Esophagus muscularis mucosa (tissue), 4 donors: Measurements from ENCODE around the gene SGSM2. TPM values are rescaled to one million over a fixed set of nuclear protein-coding genes. Genes with fewer than 3 reads are reported as not detected.

Experiments
- DNase-seq: peaks from one replicate; pipeline ENCODE4 v3.0.0-alpha.2; 2017; ENCODE audit errors: extremely low spot score
- H3K27ac ChIP-seq, 4 donors: fragments of 200-600 bp; sonication (generic); replicated peaks in 1 of 4; 1 replicate in 3 of 4; 2 replicates in 1 of 4; pipeline ENCODE4 v1.5.1; 2016 to 2019; ENCODE audit warnings: mild to moderate bottlenecking in 1 of 4
- H3K27me3 ChIP-seq, 4 donors: fragments of 200-600 bp; sonication (generic); one replicate each; pipeline versions ENCODE4 v1.5.1 to v1.6.0; 2016 to 2019
- H3K36me3 ChIP-seq, 4 donors: fragments of 200-600 bp; sonication (generic); one replicate each; pipeline ENCODE4 v1.5.1; 2016 to 2019
- H3K4me1 ChIP-seq, 4 donors: fragments of 200-600 bp; sonication (generic); one replicate each; pipeline ENCODE4 v1.5.1; 2016 to 2019
- H3K4me3 ChIP-seq, 4 donors: fragments of 200-600 bp; sonication (generic); 1 replicate in 2 of 4; 2 replicates in 2 of 4; pipeline ENCODE4 v1.5.1; 2016 to 2019; ENCODE audit warnings: mild to moderate bottlenecking in 4 of 4, moderate library complexity in 1 of 4
- H3K9me3 ChIP-seq, 4 donors: fragments of 200-600 bp; sonication (generic); 1 replicate in 3 of 4; 2 replicates in 1 of 4; pipeline ENCODE4 v1.5.1; 2016 to 2019
- CTCF ChIP-seq, 3 experiments: fragments of 200-600 bp in 2 of 3; fragments of 450-650 bp in 1 of 3; sonication (generic) in 2 of 3; IDR thresholded peaks; one replicate each; pipeline ENCODE4 v1.5.1; 2017 to 2019; ENCODE audit warnings: antibody characterized with exemption in 3 of 3, mild to moderate bottlenecking in 2 of 3, moderate library complexity in 1 of 3
- EP300 ChIP-seq: sonication (generic); formaldehyde crosslinking; IDR thresholded peaks from one replicate; pipeline ENCODE4 v1.6.1; 2017; ENCODE audit warnings: antibody characterized with exemption
- POLR2A ChIP-seq: fragments of 450-650 bp; IDR thresholded peaks from one replicate; pipeline ENCODE4 v1.6.1; 2017; ENCODE audit warnings: antibody characterized with exemption, moderate library complexity, mild to moderate bottlenecking, low read depth
- POLR2AphosphoS5 ChIP-seq, 2 donors: sonication (generic); formaldehyde crosslinking; IDR thresholded peaks; one replicate each; pipeline ENCODE4 v1.6.1; 2017; ENCODE audit warnings: antibody characterized with exemption in 2 of 2
- WGBS: methylation state at CpG from one replicate; pipeline ENCODE4 v1.1.5; 2018; 5-methylcytosine and 5-hydroxymethylcytosine counted together
- intact Hi-C: fragments of 100-400 bp; cut with DNase I; formaldehyde crosslinking; loops from one replicate; pipeline ENCODE4 v1.15.1; 2023
- total RNA-seq, 4 donors: library from RNA; depleted of rRNA; stranded (reverse); fragments of >200 nt; gene quantifications; one replicate each; pipeline versions ENCODE4 v1.1.0 to v1.2.1, GENCODE V29; 2016

Gene SGSM2
- total RNA-seq, 4 donors from 2014 or later: 32.0 to 72.2 (median 37.8) TPM

GRCh38 chr17:2406271-2406902 is 69.1 kb downstream of the SGSM2 start:
- Histone ChIP-seq H3K27me3 (no peaks in the 10 kb centered on the region), H3K9me3 (no peaks in the 10 kb centered on the region), H3K4me1 (peaks cover 51 to 61% (median 57%) of the 10 kb centered on the region in 4 donors), H3K27ac (peak overlapping the region; percentile 98 to 100 (median 100)), H3K36me3 (no peaks in the 10 kb centered on the region), H3K4me3 (peak overlapping the region in 3 of 4 donors; percentile 0 to 9 (median 2))
- intact Hi-C loops: loop anchor here (5.0 kb wide), 1 partner anchor 69 kb away; the partner anchor contains the start of genes SGSM2 and TSR1
- DNase-seq: no peak
- TF ChIP-seq EP300: no peak
- no peak for TF ChIP-seq POLR2AphosphoS5 (IDR thresholded peaks at IDR 0.05)
- no peak for TF ChIP-seq POLR2A
- TF ChIP-seq CTCF (IDR thresholded peaks at IDR 0.05): no peak
- 76% methylated on average over 8 of the region's 8 CpGs for WGBS

DNA sequence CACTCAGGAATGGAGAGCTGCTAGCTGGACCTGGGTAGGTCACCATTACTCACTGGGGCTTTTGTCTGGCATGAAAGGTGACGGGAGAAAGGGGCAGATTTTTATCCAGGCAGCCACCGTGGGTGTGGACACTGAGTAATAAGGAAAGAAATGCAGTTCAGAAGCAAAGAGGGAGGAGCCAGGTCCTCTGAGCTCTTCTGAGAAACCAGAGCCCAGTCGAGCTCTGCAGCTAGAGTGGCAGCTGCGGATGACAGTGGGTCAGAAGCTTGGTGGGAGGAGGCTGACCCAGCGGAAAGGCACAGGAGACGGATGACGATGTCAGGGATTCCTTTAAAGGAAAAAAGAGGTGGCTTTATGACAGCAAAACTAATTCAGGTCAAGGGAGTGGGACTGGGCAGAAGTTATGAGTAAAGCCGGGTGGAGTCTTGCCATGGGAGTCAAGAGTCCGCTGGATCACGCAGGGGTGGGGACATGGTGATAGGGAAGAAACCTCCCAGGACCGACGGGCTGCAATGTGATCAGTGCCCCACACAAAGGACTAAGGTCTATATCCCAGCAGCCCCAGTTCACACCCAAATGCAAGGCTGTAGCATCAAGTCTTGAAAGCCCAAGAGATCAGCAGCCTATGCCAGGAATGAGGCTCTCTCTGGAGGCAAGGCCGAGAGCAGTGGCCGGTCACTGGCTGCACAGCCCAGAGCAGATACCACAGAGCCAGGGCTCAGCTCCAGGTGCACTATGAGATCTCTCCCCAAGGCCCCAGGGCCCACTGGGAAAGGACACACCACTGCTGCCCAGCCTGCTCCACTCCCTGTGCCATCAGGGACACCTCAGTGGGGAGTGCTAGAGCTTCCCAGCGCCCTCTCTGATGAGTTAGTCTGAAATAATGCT is 69.8 kb downstream of the SGSM2 start:
- Histone ChIP-seq H3K9me3 (no peaks in the 10 kb centered on the region), H3K4me1 (peaks cover 51 to 57% (median 56%) of the 10 kb centered on the region in 4 donors), H3K27me3 (no peaks in the 10 kb centered on the region), H3K4me3 (peak overlapping the region in 3 of 4 donors; percentile 0 to 9 (median 2)), H3K36me3 (no peaks in the 10 kb centered on the region), H3K27ac (peak overlapping the region; percentile 98 to 100 (median 100))
- intact Hi-C loops: loop anchor here (5.0 kb wide), 1 partner anchor 70 kb away; the partner anchor contains the start of genes SGSM2 and TSR1
- DNase-seq: no peak
- no peak for TF ChIP-seq POLR2A
- TF ChIP-seq EP300: no peak
- no peak for TF ChIP-seq CTCF (IDR thresholded peaks at IDR 0.05)
- TF ChIP-seq POLR2AphosphoS5 (IDR thresholded peaks at IDR 0.05): peak; percentile 73 to 86
- WGBS: 31% methylated on average over 13 of the region's 15 CpGs

DNA sequence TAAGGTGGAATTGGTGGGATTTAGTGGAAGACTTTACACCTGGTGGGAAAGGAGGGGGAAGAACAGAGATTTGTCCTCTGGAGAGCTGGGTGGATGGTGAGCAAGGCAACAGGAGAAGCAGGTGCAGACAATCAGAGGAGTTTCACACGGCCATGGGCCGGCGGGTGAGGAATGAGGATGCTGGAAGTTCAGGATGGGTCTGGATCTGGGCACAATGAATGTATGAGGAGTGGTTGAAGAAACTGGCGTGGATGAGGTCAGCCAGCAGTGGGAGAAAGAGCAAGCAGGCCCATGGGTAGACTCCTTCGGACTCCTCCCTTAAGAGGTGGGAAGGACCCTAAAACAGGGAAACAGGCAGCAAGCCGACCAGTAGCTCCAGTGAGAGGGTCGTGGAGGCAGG is 73.7 kb downstream of the SGSM2 start:
- TF ChIP-seq POLR2A (no peak), POLR2AphosphoS5 (IDR thresholded peaks at IDR 0.05) (no peak), CTCF (IDR thresholded peaks at IDR 0.05) (no peak), EP300 (no peak)
- DNase-seq: no peak
- H3K27ac ChIP-seq: no peak overlapping the region
- intact Hi-C loops: no loop called here
- peaks cover 17 to 34% (median 32%) of the 10 kb centered on the region in 4 donors for H3K4me1 ChIP-seq
- WGBS: 87% methylated on average over 7 of the region's 7 CpGs
- no peaks in the 10 kb centered on the region for H3K27me3 ChIP-seq
- no peak overlapping the region for H3K4me3 ChIP-seq
- no peaks in the 10 kb centered on the region for H3K9me3 ChIP-seq
- peaks cover 0 to 21% (median 7%) of the 10 kb centered on the region in 4 donors for H3K36me3 ChIP-seq

- Histone ChIP-seq H3K9me3 (no peaks in the 10 kb centered on the region), H3K27me3 (no peaks in the 10 kb centered on the region), H3K4me1 (peaks cover 4 to 31% (median 25%) of the 10 kb centered on the region in 4 donors), H3K27ac (peak overlapping the region; percentile 24 to 55 (median 42)), H3K36me3 (peaks cover 0 to 26% (median 7%) of the 10 kb centered on the region in 4 donors), H3K4me3 (no peak overlapping the region)
- intact Hi-C loops: no loop called here
- DNase-seq: no peak
- 64% methylated on average over 1 of the region's 2 CpGs for WGBS
- TF ChIP-seq EP300: no peak
- TF ChIP-seq CTCF (IDR thresholded peaks at IDR 0.05): no peak
- peak in 1 of 2 donors; percentile 32 for TF ChIP-seq POLR2AphosphoS5 (IDR thresholded peaks at IDR 0.05)
- TF ChIP-seq POLR2A: no peak
These were observed 75.3 kb downstream of the SGSM2 start for GRCh38 chr17:2412561-2413021.
